ENCODE results near the gene UXS1.

The UXS1 gene

GRCh38 chr2:106140913-106141312, 53.2 kb downstream of the UXS1 start:
- H3K4me1 ChIP-seq (ENCODE audit: low read depth, poor library complexity, severe bottlenecking) = no peaks in the 10 kb centered on the region
- H3K36me3 ChIP-seq (ENCODE audit: insufficient read depth) = no peaks in the 10 kb centered on the region
- no peak overlapping the region for H3K4me2 ChIP-seq
- H3K9ac ChIP-seq = no peak overlapping the region
- no peaks in the 10 kb centered on the region for H4K20me1 ChIP-seq (ENCODE audit: insufficient read depth)
- TF ChIP-seq CTCF (conservative IDR thresholded peaks at IDR 0.05; ENCODE audit: low read depth, low read length) = no peak
- H3K27me3 ChIP-seq (ENCODE audit: insufficient read depth, low read depth) = no peaks in the 10 kb centered on the region
- no peak overlapping the region for H3K4me3 ChIP-seq (IDR thresholded peaks at IDR 0.05; ENCODE audit: insufficient read depth, low read depth, low read length)
- H2AFZ ChIP-seq (ENCODE audit: low read depth) = no peak overlapping the region
- no peaks in the 10 kb centered on the region for H3K79me2 ChIP-seq (ENCODE audit: insufficient read depth, low read depth)
- H3K27ac ChIP-seq = no peak overlapping the region

GRCh38 chr2:106140113-106140512, 54.0 kb downstream of the UXS1 start:
- no peak overlapping the region for H3K27ac ChIP-seq
- no peaks in the 10 kb centered on the region for H3K36me3 ChIP-seq (ENCODE audit: insufficient read depth)
- no peaks in the 10 kb centered on the region for H3K27me3 ChIP-seq (ENCODE audit: insufficient read depth, low read depth)
- H4K20me1 ChIP-seq (ENCODE audit: insufficient read depth) = no peaks in the 10 kb centered on the region
- H3K4me1 ChIP-seq (ENCODE audit: low read depth, poor library complexity, severe bottlenecking) = no peaks in the 10 kb centered on the region
- no peak overlapping the region for H3K4me2 ChIP-seq
- no peak overlapping the region for H2AFZ ChIP-seq (ENCODE audit: low read depth)
- H3K9ac ChIP-seq = no peak overlapping the region
- no peak for TF ChIP-seq CTCF (conservative IDR thresholded peaks at IDR 0.05; ENCODE audit: low read depth, low read length)
- H3K79me2 ChIP-seq (ENCODE audit: insufficient read depth, low read depth) = no peaks in the 10 kb centered on the region
- no peak overlapping the region for H3K4me3 ChIP-seq (IDR thresholded peaks at IDR 0.05; ENCODE audit: insufficient read depth, low read depth, low read length)

- H2AFZ ChIP-seq (ENCODE audit: low read depth) = no peak overlapping the region
- H3K4me2 ChIP-seq = no peak overlapping the region
- H3K27ac ChIP-seq = no peak overlapping the region
- no peaks in the 10 kb centered on the region for H3K36me3 ChIP-seq (ENCODE audit: insufficient read depth)
- H4K20me1 ChIP-seq (ENCODE audit: insufficient read depth) = no peaks in the 10 kb centered on the region
- no peak overlapping the region for H3K9ac ChIP-seq
- no peak for TF ChIP-seq CTCF (conservative IDR thresholded peaks at IDR 0.05; ENCODE audit: low read depth, low read length)
- H3K79me2 ChIP-seq (ENCODE audit: insufficient read depth, low read depth) = no peaks in the 10 kb centered on the region
- no peaks in the 10 kb centered on the region for H3K27me3 ChIP-seq (ENCODE audit: insufficient read depth, low read depth)
- H3K4me3 ChIP-seq (IDR thresholded peaks at IDR 0.05; ENCODE audit: insufficient read depth, low read depth, low read length) = no peak overlapping the region
- H3K4me1 ChIP-seq (ENCODE audit: low read depth, poor library complexity, severe bottlenecking) = no peaks in the 10 kb centered on the region
Measured at GRCh38 chr2:106139238-106139935, 54.7 kb downstream of the UXS1 start.

GRCh38 chr2:106138543-106139237, 55.4 kb downstream of the UXS1 start:
- Histone ChIP-seq H3K4me1 (ENCODE audit: low read depth, poor library complexity, severe bottlenecking) (no peaks in the 10 kb centered on the region), H3K4me3 (IDR thresholded peaks at IDR 0.05; ENCODE audit: insufficient read depth, low read depth, low read length) (no peak overlapping the region), H3K9ac (no peak overlapping the region)

More at GRCh38 chr2:106138543-106139237, 55.4 kb downstream of the UXS1 start:
- H3K27me3 ChIP-seq (ENCODE audit: insufficient read depth, low read depth) = no peaks in the 10 kb centered on the region
- no peak overlapping the region for H2AFZ ChIP-seq (ENCODE audit: low read depth)
- no peak overlapping the region for H3K27ac ChIP-seq
- H3K36me3 ChIP-seq (ENCODE audit: insufficient read depth) = no peaks in the 10 kb centered on the region
- no peaks in the 10 kb centered on the region for H4K20me1 ChIP-seq (ENCODE audit: insufficient read depth)
- TF ChIP-seq CTCF (conservative IDR thresholded peaks at IDR 0.05; ENCODE audit: low read depth, low read length) = no peak
- H3K79me2 ChIP-seq (ENCODE audit: insufficient read depth, low read depth) = no peaks in the 10 kb centered on the region
- H3K4me2 ChIP-seq = no peak overlapping the region

All from KMS-11 (cell line).